GM12874 (cell line): ENCODE data around the gene IL1RAPL2.

Source experiments
- CTCF ChIP-seq: IDR thresholded peaks from 2 replicates; pipeline ENCODE4 v1.5.1; 2011; ENCODE audit warnings: low read depth, mild to moderate bottlenecking, control low read depth, low read length, moderate library complexity; ENCODE audit not compliant: insufficient read depth

The IL1RAPL2 gene

GRCh38 chrX:105189093-105189492, 623.1 kb downstream of the IL1RAPL2 start:
- TF ChIP-seq CTCF = no peak

DNA sequence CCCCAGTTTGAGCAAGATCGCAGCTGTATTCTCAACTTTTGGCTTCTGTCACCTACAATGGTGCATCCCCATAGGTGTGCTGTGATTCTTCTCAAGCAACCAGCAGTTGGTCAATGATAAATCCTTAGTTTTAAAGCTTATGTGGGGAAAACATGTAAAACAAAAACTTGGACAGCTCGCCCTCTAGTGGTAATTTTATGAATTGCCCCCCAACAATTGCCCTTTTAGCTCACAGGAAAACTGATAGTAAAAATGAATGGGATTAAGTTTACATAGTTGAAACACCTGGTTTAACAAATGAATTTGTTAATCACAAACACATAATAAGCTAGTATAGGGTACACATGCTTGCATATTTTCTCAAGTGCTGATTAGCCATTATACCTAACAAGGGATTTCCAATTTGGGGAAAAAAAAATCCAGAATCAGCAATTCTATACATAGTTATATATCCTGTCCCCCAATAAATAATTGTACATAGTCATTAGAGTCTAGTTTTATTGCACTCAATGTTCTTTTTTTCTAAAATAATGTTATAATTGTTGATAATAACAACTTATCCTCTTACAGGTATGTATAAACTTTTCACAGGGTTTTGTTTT, 624.4 kb downstream of the IL1RAPL2 start:
- 0 out of 2 replicates have a peak, but pooled peaks have one; percentile 35 for TF ChIP-seq CTCF

GRCh38 chrX:105191878-105192277, 625.9 kb downstream of the IL1RAPL2 start:
- peak; percentile 36; the same call in 1 of the 2 replicates for TF ChIP-seq CTCF

- TF ChIP-seq CTCF = no peak
Observed at GRCh38 chrX:105209406-105209805, 643.4 kb downstream of the IL1RAPL2 start.

GRCh38 chrX:105210258-105210657, 644.3 kb downstream of the IL1RAPL2 start:
- no peak for TF ChIP-seq CTCF

- TF ChIP-seq CTCF = no peak
Observed at GRCh38 chrX:105211066-105211575, 645.1 kb downstream of the IL1RAPL2 start.

GRCh38 chrX:105219454-105220401, 653.7 kb downstream of the IL1RAPL2 start:
- no peak for TF ChIP-seq CTCF
